ENCODE results near the gene SLAMF7. TPM values are rescaled to one million over a fixed set of nuclear protein-coding genes. Genes with fewer than 3 reads are reported as not detected.

The SLAMF7 gene
- total and polyA plus RNA-seq, 2 of the 13 experiments (the other 11 are each of a cell fraction or from before 2014, with no cell fraction given), result not detected

DNA sequence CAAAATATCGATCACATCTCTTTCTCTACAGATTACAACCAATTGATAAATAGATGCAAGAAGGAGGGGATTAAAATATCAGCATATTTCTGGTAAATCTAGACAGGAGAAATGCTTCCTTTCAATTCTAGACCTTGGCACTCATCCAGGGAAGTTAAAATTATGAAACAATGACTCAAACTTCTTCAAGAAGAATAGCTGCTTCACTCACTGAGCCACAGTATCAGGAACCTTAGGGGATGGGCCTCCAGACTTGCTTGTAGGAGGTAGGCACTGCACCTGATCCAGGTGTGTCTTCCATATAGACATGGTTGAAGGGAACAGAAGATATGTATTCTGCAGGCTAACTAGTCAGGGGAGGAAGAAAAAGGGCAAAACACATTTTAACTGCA lies 9.8 kb downstream of the SLAMF7 start:
- H3K9me3 ChIP-seq (ENCODE audit: low read length), result no peaks in the 10 kb centered on the region
- ATAC-seq (no peak), FAIRE-seq (no peak), DNase-seq (ENCODE audit: low spot score) (no peak)
- no peaks in the 10 kb centered on the region for H3K36me3 ChIP-seq (replicated peaks in 1 of 2; ENCODE audit: control insufficient read depth in 1 of 2, insufficient read depth in 2 of 2, low read length in 2 of 2)
- no TSS peak for BruUV-seq (replicated peaks)
- no peak overlapping the region for H2AFZ ChIP-seq (ENCODE audit: low read length)
- CTCF ChIA-PET (ENCODE audit: low intra/inter-chr PET ratio, low total read pairs), result no interaction called here
- POLR2A ChIA-PET, result no interaction called here
- H3K9ac ChIP-seq (ENCODE audit: insufficient read depth, low read depth, low read length), result no peak overlapping the region
- 3% methylated on average over 1 of the region's 1 CpG for WGBS (ENCODE audit: low lambda C conversion rate)
- peaks cover 2 to 4% of the 10 kb centered on the region in 2 experiments; a peak in 3 of 5 replicates for H3K27me3 ChIP-seq (ENCODE audit: control insufficient read depth in 1 of 2, insufficient read depth in 2 of 2, low read length in 2 of 2)
- H4K20me1 ChIP-seq (ENCODE audit: insufficient read depth, low read length), result no peaks in the 10 kb centered on the region
- H3K79me2 ChIP-seq (ENCODE audit: insufficient read depth, low read length), result no peaks in the 10 kb centered on the region
- H3K27ac ChIP-seq (ENCODE audit: extremely low read length, insufficient read depth, low read length), result no peak overlapping the region
- TF ChIP-seq, protein P1, sequence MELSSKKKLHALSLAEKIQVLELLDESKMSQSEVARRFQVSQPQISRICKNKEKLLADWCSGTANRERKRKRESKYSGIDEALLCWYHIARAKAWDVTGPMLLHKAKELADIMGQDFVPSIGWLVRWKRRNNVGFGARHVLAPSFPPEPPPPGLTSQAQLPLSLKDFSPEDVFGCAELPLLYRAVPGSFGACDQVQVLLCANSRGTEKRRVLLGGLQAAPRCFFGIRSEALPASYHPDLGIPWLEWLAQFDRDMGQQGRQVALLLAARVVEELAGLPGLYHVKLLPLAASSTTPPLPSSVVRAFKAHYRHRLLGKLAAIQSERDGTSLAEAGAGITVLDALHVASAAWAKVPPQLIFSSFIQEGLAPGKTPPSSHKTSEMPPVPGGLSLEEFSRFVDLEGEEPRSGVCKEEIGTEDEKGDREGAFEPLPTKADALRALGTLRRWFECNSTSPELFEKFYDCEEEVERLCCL (CRISPR knock-in tag; IDR thresholded peaks at IDR 0.05; ENCODE audit: borderline replicate concordance), result no peak
- TF ChIP-seq, protein P2, sequence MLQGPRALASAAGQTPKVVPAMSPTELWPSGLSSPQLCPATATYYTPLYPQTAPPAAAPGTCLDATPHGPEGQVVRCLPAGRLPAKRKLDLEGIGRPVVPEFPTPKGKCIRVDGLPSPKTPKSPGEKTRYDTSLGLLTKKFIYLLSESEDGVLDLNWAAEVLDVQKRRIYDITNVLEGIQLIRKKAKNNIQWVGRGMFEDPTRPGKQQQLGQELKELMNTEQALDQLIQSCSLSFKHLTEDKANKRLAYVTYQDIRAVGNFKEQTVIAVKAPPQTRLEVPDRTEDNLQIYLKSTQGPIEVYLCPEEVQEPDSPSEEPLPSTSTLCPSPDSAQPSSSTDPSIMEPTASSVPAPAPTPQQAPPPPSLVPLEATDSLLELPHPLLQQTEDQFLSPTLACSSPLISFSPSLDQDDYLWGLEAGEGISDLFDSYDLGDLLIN (CRISPR knock-in tag; IDR thresholded peaks at IDR 0.05; ENCODE audit: borderline replicate concordance), result no peak
- TF ChIP-seq, protein P3, sequence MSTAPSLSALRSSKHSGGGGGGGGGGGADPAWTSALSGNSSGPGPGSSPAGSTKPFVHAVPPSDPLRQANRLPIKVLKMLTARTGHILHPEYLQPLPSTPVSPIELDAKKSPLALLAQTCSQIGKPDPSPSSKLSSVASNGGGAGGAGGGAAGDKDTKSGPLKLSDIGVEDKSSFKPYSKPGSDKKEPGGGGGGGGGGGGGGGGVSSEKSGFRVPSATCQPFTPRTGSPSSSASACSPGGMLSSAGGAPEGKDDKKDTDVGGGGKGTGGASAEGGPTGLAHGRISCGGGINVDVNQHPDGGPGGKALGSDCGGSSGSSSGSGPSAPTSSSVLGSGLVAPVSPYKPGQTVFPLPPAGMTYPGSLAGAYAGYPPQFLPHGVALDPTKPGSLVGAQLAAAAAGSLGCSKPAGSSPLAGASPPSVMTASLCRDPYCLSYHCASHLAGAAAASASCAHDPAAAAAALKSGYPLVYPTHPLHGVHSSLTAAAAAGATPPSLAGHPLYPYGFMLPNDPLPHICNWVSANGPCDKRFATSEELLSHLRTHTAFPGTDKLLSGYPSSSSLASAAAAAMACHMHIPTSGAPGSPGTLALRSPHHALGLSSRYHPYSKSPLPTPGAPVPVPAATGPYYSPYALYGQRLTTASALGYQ (CRISPR knock-in tag; IDR thresholded peaks at IDR 0.05), result no peak
- TF ChIP-seq ZNF616 (CRISPR knock-in tag; IDR thresholded peaks at IDR 0.05; ENCODE audit: low read depth) (no peak), NFIB (CRISPR knock-in tag; IDR thresholded peaks at IDR 0.05; ENCODE audit: borderline replicate concordance) (no peak)
- TF ChIP-seq, protein P4, sequence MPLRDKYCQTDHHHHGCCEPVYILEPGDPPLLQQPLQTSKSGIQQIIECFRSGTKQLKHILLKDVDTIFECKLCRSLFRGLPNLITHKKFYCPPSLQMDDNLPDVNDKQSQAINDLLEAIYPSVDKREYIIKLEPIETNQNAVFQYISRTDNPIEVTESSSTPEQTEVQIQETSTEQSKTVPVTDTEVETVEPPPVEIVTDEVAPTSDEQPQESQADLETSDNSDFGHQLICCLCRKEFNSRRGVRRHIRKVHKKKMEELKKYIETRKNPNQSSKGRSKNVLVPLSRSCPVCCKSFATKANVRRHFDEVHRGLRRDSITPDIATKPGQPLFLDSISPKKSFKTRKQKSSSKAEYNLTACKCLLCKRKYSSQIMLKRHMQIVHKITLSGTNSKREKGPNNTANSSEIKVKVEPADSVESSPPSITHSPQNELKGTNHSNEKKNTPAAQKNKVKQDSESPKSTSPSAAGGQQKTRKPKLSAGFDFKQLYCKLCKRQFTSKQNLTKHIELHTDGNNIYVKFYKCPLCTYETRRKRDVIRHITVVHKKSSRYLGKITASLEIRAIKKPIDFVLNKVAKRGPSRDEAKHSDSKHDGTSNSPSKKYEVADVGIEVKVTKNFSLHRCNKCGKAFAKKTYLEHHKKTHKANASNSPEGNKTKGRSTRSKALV (CRISPR knock-in tag; IDR thresholded peaks at IDR 0.05), result no peak
- in situ Hi-C loops (cut with HindIII; ENCODE audit: extremely low pct_ligation_motif_present, low pct_unique_long_range_greater_than_20kb), result no loop called here
- intact Hi-C loops (cut with micrococcal nuclease; ENCODE audit: unreplicated experiment), result no loop called here
- no peak overlapping the region for H3K4me2 ChIP-seq (ENCODE audit: low read depth, low read length)
- no peaks in the 10 kb centered on the region for H3K4me1 ChIP-seq (ENCODE audit: insufficient read depth, low read length)
- no peak overlapping the region for H3K4me3 ChIP-seq (replicated peaks in 1 of 3; ENCODE audit: insufficient read depth in 1 of 3, low read depth in 2 of 3, low read length in 3 of 3)
